Activated T-cell treated with anti-CD3 and anti-CD28 coated beads, Interleukin-2, amount 50 U/mL, for 24 hours (primary cell): ENCODE data around the gene DOCK7.
"Not testable (repeated sequence)": the region's sequence is repeated elsewhere in the genome, so short reads cannot be mapped to it uniquely, and the experiment has no call there.

ENCODE experiments used
- DNase-seq: peaks from one replicate; pipeline ENCODE4 v3.0.0-alpha.2; 2020
- H3K27ac Mint-ChIP-seq: 2 replicates; pipeline ENCODE4 v1.8.0; 2020; ENCODE audit warnings: mild to moderate bottlenecking, mixed read lengths
- H3K27me3 Mint-ChIP-seq: 2 replicates; pipeline ENCODE4 v1.8.0; 2020; ENCODE audit warnings: mixed read lengths
- H3K36me3 Mint-ChIP-seq: 2 replicates; pipeline ENCODE4 v1.8.0; 2020; ENCODE audit warnings: low read depth, mixed read lengths
- H3K4me1 Mint-ChIP-seq: 2 replicates; pipeline ENCODE4 v1.8.0; 2020; ENCODE audit warnings: low read depth, mixed read lengths
- H3K4me3 Mint-ChIP-seq: 2 replicates; pipeline ENCODE4 v1.8.0; 2020; ENCODE audit warnings: mild to moderate bottlenecking, moderate library complexity, mixed read lengths
- H3K9me3 Mint-ChIP-seq: 2 replicates; pipeline ENCODE4 v1.8.0; 2020; ENCODE audit warnings: mixed read lengths

DOCK7 gene

DNA sequence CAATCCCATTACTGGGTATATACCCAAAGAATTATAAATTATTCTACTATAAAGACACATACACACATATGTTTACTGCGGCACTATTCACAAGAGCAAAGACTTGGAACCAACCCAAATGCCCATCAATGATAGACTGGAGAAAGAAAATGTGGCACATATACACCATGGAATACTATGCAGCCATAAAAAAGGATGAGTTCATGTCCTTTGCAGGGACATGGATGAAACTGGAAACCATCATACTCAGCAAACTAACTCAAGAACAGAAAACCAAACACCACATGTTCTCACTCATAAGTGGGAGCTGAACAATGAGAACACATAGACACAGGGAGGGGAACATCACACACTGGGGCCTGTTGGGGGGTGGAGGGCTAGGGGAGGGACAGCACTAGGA is 121.0 kb downstream of the DOCK7 start:
- peaks cover 22% of the 10 kb centered on the region for H3K36me3 Mint-ChIP-seq
- H3K4me3 Mint-ChIP-seq, H3K27ac Mint-ChIP-seq, H3K4me1 Mint-ChIP-seq, H3K27me3 Mint-ChIP-seq, DNase-seq: not testable (repeated sequence)
- H3K9me3 Mint-ChIP-seq, result peaks cover 10% of the 10 kb centered on the region

DNA sequence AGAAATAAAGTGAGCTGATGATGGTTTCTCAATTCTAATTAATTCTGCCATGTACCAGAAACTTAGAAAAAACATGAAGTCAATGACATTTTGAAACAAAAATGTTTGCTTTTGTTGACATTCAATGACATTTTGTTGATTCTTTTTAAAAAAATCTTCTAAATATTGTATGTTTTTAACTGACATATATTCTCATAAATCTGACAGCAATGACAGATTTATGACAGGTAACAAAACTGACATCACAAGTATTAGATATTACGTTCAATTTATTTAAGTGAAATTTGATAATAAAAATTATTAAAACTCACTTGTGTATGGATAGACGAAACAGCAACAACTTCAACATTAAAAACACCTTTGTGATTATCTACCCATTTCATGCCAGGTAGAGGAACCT is 126.9 kb downstream of the DOCK7 start:
- H3K4me3 Mint-ChIP-seq, result no peak overlapping the region
- H3K27me3 Mint-ChIP-seq, result no peaks in the 10 kb centered on the region
- peaks cover 6% of the 10 kb centered on the region for H3K36me3 Mint-ChIP-seq
- no peak for DNase-seq
- no peak overlapping the region for H3K27ac Mint-ChIP-seq
- H3K9me3 Mint-ChIP-seq, result no peaks in the 10 kb centered on the region
- H3K4me1 Mint-ChIP-seq, result no peaks in the 10 kb centered on the region

DNA sequence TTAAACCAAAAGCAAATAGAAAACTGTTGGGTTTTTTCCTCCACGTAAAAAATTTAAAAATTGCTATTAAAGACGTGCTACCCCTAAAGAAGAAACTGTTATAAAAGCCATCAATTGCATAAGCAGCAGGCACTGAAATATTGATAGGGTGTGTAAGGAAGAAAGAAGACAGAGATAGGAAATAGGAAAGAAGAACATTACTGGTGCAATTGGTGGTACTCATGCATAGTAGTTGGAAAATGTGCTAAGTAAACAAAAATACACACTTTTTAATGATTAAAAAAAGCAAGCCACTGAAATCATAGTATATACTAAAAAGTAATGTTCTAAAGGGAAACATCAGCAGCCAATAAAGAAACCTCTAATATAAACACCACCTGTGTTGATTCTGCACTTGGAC is 143.6 kb downstream of the DOCK7 start:
- Mint-ChIP-seq H3K9me3 (no peaks in the 10 kb centered on the region), H3K4me3 (no peak overlapping the region), H3K4me1 (no peaks in the 10 kb centered on the region), H3K27ac (no peak overlapping the region), H3K36me3 (peaks cover 3% of the 10 kb centered on the region), H3K27me3 (no peaks in the 10 kb centered on the region)
- no peak for DNase-seq

DNA sequence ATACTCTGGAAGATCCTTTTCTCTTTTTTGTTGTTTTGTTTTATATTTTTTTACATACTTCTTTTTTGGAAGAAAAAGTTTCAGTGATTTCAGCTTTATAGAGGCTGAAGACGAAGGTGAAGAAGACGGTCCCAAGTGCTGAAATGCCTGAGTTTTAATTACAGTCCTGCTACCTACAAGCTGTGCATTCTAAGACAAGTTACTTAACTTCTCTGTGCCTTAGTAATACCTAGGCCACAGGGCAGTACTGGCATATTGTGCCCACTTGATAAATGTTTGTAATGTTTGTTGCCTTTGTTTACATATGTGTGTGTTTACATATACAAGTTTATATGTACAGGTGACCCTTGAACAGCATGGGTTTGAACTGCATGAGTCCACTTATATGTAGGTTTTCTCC is 147.1 kb downstream of the DOCK7 start:
- Mint-ChIP-seq H3K27me3 (no peaks in the 10 kb centered on the region), H3K4me3 (no peak overlapping the region), H3K9me3 (no peaks in the 10 kb centered on the region)

DNA sequence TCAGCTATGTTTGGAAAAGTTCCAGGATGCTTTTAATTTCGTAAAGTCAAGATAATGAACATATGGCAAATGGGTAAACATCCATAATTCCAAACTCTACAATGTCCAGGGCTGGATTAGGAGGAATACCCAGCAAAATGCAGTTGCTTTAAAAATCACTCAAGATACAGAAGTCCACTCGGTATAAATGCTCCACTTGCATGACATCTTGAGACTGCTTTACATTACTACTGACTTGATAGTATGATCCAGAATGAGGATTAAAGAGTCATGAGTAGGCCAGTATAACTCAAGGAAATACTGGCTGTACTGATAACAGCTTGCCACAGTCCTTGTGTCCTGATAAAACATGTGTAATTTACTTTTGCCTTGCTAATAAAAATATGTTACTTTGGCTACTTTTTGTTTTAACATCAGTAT is 149.1 kb downstream of the DOCK7 start:
- H3K9me3 Mint-ChIP-seq, result no peaks in the 10 kb centered on the region
- no peak overlapping the region for H3K4me3 Mint-ChIP-seq
- no peaks in the 10 kb centered on the region for H3K27me3 Mint-ChIP-seq
- H3K36me3 Mint-ChIP-seq, result peaks cover 17% of the 10 kb centered on the region
- H3K4me1 Mint-ChIP-seq, result no peaks in the 10 kb centered on the region
- no peak overlapping the region for H3K27ac Mint-ChIP-seq
- no peak for DNase-seq

More for the DNA sequence above, 147.1 kb downstream of the DOCK7 start:
- H3K36me3 Mint-ChIP-seq, result peaks cover 14% of the 10 kb centered on the region
- no peak for DNase-seq
- no peaks in the 10 kb centered on the region for H3K4me1 Mint-ChIP-seq
- H3K27ac Mint-ChIP-seq, result no peak overlapping the region

DNA sequence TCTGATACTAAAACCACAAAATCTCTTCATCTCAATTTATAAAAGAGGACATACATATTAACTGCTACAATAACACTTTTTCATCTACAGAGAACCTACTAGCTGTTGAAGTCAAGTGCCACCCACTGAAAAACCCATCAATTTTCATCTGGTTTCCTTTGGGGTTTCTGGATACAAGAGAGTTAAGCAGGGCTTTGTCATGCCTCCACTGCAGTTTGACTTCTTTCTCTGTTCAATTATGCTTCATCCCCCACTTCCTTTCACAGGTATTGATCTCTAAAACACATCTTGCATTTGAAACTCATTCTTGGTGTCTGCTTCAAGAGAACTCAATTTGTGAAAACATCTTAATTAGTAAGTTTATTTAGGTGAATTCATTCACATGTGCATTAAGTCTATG is 151.3 kb downstream of the DOCK7 start:
- Mint-ChIP-seq H3K4me1 (no peaks in the 10 kb centered on the region), H3K27me3 (no peaks in the 10 kb centered on the region), H3K27ac (no peak overlapping the region), H3K9me3 (no peaks in the 10 kb centered on the region), H3K4me3 (no peak overlapping the region), H3K36me3 (peaks cover 17% of the 10 kb centered on the region)
- DNase-seq, result no peak

DNA sequence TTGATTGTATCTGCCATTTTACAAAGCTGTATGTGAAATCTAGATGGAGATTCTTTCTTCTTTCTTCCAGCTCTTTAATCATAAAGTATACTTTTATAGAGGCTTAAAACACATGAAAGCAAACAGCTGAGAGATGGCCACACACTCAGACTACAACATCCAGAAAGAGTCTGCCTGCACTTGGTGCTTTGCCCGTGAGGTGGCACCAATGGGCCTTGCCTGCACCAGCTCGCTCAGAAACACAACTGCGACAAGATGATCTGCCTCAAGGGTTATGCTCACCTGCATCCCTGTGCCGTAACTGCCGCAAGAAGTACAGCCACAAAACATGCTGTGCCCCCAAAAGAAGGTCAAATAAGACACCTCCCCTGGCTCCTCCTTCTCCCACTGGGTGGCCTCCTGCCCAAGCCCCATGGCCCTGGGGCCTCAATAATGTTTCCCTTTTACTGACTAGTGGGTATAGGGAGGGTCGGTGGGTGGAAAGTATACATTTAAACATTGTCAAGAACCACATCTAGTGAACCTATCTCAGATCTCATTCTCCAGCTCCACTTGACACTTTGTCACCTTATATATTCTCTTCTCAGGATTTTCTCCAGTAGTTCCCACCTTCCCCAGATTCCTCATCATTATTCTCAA is 157.6 kb downstream of the DOCK7 start:
- no peaks in the 10 kb centered on the region for H3K4me1 Mint-ChIP-seq
- H3K36me3 Mint-ChIP-seq, result peaks cover 10% of the 10 kb centered on the region
- no peak overlapping the region for H3K27ac Mint-ChIP-seq
- no peaks in the 10 kb centered on the region for H3K27me3 Mint-ChIP-seq
- no peaks in the 10 kb centered on the region for H3K9me3 Mint-ChIP-seq
- DNase-seq, result no peak
- H3K4me3 Mint-ChIP-seq, result no peak overlapping the region

DNA sequence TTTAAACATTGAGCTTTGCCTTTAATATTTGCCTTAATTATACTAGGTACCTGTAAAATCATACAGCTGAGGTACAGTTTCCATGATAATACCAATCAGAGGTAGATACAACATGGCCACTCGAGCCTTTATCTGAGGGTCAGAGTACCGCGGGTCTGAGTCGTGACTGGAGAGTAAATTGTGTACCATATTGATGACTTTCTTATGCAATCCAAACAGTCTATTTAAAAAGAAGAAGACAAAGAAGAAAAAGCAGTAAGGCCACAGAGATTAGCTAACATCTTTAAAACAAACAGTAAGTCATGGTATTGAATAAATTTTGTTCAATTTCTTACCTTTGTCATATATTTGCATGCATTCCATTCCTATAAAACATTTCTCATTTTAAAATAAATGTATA is 159.0 kb downstream of the DOCK7 start:
- peaks cover 7% of the 10 kb centered on the region for H3K36me3 Mint-ChIP-seq

DNA sequence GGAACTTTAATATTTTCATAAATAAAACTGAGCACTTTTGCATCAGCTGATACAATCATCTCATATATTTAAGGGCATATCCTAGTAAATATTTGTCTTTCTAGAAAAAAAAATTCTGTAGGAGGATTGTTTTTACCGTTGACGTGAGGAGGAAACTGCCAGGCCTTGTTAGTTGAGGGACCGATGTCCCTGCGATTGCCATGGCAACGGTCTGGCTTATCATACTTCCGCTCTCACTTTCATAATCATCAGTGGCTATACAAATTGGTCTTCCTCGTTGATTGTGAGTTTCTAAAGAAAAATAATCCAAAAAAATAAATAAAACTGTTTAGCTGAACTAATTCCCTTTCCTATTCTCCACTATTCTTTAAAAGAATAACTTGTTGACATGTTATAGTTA is 160.2 kb downstream of the DOCK7 start:
- no peaks in the 10 kb centered on the region for H3K27me3 Mint-ChIP-seq
- no peaks in the 10 kb centered on the region for H3K4me1 Mint-ChIP-seq
- H3K36me3 Mint-ChIP-seq, result peaks cover 7% of the 10 kb centered on the region
- no peaks in the 10 kb centered on the region for H3K9me3 Mint-ChIP-seq
- DNase-seq, result no peak
- H3K27ac Mint-ChIP-seq, result no peak overlapping the region
- H3K4me3 Mint-ChIP-seq, result no peak overlapping the region

More for the DNA sequence above, 159.0 kb downstream of the DOCK7 start:
- Mint-ChIP-seq H3K9me3 (no peaks in the 10 kb centered on the region), H3K4me3 (no peak overlapping the region), H3K4me1 (no peaks in the 10 kb centered on the region), H3K27ac (no peak overlapping the region), H3K27me3 (no peaks in the 10 kb centered on the region)
- DNase-seq, result no peak

DNA sequence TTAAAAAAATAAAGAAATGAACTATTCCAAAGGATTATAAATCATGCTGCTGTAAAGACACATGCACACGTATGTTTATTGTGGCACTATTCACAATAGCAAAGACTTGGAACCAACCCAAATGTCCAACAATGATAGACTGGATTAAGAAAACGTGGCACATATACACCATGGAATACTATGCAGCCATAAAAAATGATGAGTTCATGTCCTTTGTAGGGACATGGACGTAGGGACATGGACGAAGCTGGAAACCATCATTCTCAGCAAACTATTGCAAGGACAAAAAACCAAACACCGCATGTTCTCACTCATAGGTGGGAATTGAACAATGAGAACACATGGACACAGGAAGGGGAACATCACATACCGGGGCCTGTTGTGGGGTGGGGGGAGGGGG is 160.8 kb downstream of the DOCK7 start:
- H3K4me1 Mint-ChIP-seq, H3K36me3 Mint-ChIP-seq, H3K27ac Mint-ChIP-seq, H3K9me3 Mint-ChIP-seq, H3K4me3 Mint-ChIP-seq, DNase-seq, H3K27me3 Mint-ChIP-seq: not testable (repeated sequence)

DNA sequence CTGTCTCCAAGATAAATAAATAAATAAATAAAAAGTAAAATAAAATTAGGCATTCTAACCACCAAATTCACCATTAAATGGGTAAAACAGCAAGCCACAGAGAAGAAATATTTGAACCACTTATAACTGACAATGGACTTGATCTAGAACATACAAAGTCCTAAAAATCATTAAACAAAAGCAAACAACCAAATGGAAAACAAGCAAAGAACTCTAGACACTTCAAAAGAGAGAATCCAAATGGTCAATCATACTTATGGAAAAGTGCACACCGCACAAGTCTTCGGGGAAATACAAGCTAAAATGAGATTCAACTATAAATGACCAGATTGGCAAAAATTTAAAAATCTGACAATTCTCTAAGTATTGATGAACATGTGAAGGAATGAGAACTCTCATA is 164.3 kb downstream of the DOCK7 start:
- H3K27me3 Mint-ChIP-seq, result no peaks in the 10 kb centered on the region
- no peak for DNase-seq
- H3K9me3 Mint-ChIP-seq, result peaks cover 7% of the 10 kb centered on the region
- no peak overlapping the region for H3K4me3 Mint-ChIP-seq
- H3K36me3 Mint-ChIP-seq, result peaks cover 21% of the 10 kb centered on the region
- H3K27ac Mint-ChIP-seq, result no peak overlapping the region
- H3K4me1 Mint-ChIP-seq, result no peaks in the 10 kb centered on the region

DNA sequence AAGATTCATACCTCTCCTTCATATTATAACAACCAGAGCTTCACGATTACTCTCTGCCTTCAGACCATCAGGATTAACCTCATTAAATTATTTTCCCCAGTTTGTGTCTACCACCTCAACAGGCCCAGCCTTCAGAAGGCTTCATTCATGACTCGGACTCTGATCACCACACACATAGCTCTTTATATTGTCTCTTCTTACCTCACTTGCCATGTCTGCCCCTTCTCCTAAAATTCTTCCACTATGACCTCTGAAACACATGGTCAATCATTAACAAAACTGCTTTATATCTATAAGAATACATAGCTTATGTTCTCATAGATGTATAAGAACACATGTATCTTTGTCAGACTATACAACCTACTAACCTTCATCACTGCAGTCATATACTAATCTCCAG is 171.6 kb downstream of the DOCK7 start:
- H3K9me3 Mint-ChIP-seq, result peaks cover 7% of the 10 kb centered on the region
- peaks cover 20% of the 10 kb centered on the region for H3K36me3 Mint-ChIP-seq
- DNase-seq, result no peak
- H3K27ac Mint-ChIP-seq, result no peak overlapping the region
- no peak overlapping the region for H3K4me3 Mint-ChIP-seq
- H3K27me3 Mint-ChIP-seq, result no peaks in the 10 kb centered on the region
- H3K4me1 Mint-ChIP-seq, result no peaks in the 10 kb centered on the region

DNA sequence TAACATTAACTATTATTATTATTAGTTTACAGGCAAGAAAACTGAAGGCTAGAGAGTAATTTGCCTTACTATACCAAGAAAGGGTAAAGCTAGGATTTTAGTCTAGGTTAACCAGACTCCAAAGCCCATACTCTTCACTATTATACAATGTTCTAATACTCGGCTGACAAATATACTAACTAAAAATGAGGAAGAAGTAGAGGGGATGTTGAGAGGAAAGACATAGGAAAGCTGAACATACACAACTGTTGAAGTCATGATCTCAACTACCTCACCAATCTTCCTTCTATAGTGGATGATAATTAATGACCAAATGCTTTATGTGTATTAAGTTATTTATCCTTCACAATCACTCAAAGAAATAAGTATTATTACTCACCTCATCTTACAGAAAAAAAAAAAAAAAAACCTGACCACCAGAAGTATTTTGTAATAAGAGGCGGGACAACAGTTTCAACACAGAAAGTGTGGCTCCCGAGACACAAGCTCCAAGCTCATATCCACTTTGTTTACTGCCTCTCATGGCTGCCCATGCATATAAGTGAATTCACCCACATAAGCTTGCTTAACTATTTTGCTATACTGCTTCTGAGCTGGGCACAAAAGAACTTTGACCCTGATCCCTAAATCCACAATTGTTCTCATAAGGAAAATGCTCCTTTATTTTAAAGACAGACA is 173.3 kb downstream of the DOCK7 start:
- no peak for DNase-seq
- no peak overlapping the region for H3K4me3 Mint-ChIP-seq
- no peaks in the 10 kb centered on the region for H3K27me3 Mint-ChIP-seq
- H3K36me3 Mint-ChIP-seq, result peaks cover 10% of the 10 kb centered on the region
- no peak overlapping the region for H3K27ac Mint-ChIP-seq
- no peaks in the 10 kb centered on the region for H3K4me1 Mint-ChIP-seq
- H3K9me3 Mint-ChIP-seq, result peaks cover 5% of the 10 kb centered on the region

DNA sequence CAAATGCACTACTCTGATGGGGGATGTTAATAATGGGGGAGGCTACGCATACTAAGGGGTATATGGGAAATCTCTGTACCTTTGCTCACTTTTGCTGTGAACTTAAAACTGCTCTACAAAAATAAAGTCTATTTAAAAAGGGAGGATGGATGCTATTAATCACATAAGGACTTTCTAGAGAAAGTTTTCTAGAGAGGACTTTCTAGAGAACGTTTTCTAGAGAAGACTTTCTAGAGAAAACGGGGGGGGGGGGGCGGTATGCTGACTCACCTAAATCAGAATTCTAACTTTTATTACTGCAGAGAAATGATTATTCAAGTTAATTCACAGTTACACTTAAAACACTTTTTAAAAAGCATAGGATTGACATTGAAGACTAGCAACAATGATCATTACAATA is 175.2 kb downstream of the DOCK7 start:
- no peak overlapping the region for H3K27ac Mint-ChIP-seq
- no peaks in the 10 kb centered on the region for H3K9me3 Mint-ChIP-seq
- no peaks in the 10 kb centered on the region for H3K4me1 Mint-ChIP-seq
- no peak for DNase-seq
- no peaks in the 10 kb centered on the region for H3K27me3 Mint-ChIP-seq
- no peak overlapping the region for H3K4me3 Mint-ChIP-seq
- H3K36me3 Mint-ChIP-seq, result peaks cover 7% of the 10 kb centered on the region

DNA sequence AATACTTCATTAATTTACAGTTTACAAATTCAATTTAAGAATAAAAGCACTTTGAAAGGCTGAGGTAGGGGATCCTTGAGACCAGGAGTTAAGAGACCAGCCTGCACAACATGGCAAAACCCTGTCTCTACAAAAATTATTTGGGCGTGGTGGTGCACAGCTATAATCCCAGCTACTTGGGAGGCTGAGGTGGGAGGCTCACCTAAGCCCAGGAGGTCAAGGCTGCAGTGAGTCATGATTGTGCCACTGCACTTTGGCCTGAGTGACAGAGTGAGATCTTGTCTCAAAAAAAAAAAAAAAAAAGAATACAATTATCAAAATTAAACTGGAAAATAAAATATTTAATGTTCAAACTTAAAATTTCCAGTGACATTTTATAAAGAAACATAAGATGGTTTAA is 179.2 kb downstream of the DOCK7 start:
- H3K4me1 Mint-ChIP-seq, result no peaks in the 10 kb centered on the region
- no peak overlapping the region for H3K4me3 Mint-ChIP-seq
- DNase-seq, result no peak
- H3K9me3 Mint-ChIP-seq, result no peaks in the 10 kb centered on the region
- no peak overlapping the region for H3K27ac Mint-ChIP-seq
- H3K36me3 Mint-ChIP-seq, result peaks cover 7% of the 10 kb centered on the region
- no peaks in the 10 kb centered on the region for H3K27me3 Mint-ChIP-seq
